Dedifferentiated amniotic fluid mesenchymal stem cell (primary cell): ENCODE data around the gene TSTD1.
A peak's percentile ranks its signal among the peaks of the same experiment; 100 is the strongest.
"Not testable (repeated sequence)": the region's sequence is repeated elsewhere in the genome, so short reads cannot be mapped to it uniquely, and the experiment has no call there.

Experiments used
- DNase-seq: peaks from one replicate; pipeline ENCODE4 v3.0.0-alpha.2; 2016; ENCODE audit errors: extremely low spot score

Gene TSTD1

DNA sequence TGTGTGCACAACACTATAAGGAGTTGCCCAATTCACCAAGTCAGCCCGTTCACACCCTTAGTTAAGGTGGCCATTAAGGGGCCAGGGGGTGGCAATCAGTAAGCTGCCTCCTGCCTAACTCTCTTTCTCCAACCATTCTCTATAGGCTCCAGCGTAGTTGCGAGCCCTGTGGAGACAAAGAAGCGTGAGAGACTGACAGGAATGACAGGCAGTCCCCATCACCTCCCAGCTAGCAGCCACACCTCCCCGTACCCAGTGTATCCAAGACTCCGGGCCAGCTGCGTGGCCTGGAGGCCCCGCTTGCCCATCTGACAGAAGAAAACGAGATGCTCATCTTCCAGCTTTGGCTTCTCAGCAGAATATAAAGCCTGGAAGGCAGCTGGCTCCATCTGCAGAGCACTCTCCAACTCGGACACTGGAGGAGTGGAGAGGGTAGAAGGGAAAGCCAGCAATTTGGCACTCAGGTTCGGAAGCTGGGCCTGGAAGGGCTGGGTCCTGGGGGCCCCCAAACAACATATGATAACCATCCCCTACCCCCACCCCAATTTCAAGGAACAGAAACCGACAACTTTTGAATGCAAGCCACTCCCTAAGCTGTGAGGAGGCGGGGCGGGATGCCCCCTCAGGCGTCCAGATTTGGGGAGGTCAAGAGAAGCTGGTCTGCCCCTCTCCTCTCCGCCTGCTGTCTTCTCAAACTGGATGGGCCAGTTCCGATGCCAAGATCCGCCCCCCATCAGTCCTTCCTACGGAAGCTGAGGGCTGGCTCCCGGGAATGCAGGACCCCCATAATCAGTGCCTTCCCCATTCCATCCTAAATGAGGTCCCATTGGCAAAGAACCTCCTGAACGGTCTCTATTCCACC is 872 bp downstream of the TSTD1 start:
- DNase-seq: no peak

DNA sequence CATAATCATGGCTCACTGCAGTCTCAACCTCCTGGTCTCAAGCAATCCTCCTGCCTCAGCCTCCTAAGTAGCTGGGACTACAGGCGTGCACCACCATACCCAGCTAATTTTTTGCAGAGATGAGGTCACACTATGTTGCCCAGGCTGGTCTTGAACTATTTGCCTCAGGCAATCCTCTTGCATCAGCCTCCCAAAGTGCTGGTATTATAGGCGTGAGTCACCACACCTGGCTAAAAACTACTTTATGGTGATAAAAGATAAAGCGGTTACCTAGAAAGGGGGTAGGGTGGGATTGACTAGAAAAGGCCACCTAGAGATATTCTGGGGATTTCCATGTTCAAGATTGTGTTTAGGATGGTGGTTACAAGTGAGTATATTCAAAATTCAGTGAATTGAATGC is 5.0 kb downstream of the TSTD1 start:
- DNase-seq: no peak

DNA sequence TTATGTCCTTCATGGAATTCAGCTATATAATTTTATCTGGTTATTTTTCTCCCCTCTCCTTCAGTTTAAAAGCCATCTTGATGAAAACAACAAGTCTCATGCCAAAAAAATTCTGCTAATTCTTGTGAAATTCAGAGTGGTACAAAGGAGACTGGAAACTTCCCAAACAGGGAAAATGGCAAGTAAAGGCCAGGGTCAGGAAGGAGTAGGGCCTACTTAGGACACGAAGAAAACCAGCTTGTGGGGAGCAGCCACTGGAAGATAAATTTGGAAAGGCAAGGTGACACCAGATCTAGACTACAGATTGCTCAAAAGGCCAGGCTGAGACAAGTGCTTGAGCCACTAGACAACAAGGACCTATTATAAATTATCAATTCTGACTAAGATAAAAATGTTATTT is 6.4 kb downstream of the TSTD1 start:
- DNase-seq: no peak

DNA sequence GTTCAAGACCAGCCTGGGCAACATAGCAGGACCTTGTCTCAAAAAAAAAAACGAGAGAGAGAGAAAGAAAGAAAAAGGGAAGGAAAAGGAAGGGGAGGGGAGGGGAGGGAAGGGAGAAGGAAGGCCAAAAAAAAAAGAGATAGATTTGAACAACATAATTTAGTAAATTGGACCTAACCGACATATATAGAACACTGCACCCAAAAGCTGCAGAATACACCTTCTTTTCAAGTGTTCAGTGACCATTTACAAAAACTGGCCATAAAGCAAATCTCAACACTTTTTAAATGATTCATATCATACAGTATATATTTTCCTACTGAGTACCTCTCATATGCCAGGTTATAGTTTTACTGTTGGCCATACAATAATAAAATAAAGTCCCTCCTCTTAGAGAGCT is 6.9 kb downstream of the TSTD1 start:
- DNase-seq: no peak

DNA sequence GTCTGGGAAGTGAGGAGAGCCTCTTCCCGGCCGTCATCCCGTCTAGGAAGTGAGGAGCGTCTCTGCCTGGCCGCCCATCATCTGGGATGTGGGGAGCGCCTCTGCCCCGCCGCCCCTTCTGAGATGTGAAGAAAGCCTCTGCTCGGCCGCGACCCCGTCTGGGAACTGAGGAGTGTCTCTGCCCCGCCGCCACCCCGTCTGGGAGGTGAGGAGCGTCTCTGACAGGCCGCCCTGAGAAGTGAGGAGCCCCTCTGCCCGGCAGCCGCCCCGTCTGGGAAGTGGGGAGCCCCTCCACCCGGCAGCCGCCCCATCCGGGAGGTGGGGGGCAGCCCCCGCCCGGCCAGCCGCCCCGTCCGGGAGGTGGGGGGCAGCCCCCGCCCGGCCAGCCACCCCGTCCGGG is 9.3 kb downstream of the TSTD1 start:
- not testable (repeated sequence) for DNase-seq

DNA sequence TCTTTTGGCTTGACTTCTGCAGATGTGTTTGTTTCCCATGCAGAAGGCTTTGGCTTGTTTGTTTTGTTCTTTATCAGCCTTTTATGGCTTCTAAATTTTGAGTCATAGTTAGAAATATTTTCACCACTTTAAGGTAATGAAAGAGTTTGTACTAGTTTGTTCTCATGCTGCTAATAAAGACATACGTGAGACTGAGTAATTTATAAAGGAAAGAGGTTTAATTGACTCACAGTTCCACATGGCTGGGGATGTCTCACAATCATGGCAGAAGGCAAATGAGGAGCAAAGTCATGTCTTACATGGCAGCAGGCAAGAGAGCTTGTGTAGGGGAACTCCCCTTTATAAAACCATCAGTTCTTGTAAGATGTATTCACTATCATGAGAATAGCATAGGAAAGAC is 11.8 kb downstream of the TSTD1 start:
- not testable (repeated sequence) for DNase-seq

DNA sequence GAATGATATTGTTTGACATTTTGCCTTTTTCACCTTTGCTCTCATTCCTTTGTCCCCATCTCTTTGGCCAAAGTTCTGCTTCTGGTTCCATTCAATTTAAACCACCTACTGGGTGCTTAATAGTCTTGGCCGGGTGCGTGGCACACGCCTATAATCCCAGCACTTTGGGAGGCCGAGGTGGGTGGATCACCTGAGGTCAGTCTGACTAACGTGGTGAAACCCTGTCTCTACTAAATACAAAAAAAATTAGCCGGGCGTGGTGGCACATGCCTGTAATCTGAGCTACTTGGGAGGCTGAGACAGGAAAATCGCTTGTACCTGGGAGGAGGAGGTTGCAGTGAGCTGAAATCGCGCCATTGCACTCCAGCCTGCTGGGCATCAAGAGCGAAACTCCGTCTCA is 16.3 kb downstream of the TSTD1 start:
- not testable (repeated sequence) for DNase-seq

DNA sequence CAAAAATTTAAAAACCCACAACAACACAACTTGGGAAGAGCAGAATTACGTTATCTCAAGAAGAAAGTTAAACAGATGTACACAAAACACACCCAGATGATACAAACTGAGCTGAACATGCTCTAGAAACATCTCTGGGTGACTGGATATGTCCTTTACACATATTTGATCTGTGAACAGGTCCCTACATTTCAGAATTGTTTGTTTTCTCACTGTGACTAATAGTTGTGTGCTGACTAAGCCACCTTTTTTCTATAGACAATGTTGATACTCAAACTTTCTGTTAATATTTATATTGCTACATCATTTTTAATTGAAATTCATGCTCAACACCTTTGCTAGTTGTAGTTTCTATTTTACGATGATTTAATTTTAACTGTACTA is 16.8 kb downstream of the TSTD1 start:
- no peak for DNase-seq

DNA sequence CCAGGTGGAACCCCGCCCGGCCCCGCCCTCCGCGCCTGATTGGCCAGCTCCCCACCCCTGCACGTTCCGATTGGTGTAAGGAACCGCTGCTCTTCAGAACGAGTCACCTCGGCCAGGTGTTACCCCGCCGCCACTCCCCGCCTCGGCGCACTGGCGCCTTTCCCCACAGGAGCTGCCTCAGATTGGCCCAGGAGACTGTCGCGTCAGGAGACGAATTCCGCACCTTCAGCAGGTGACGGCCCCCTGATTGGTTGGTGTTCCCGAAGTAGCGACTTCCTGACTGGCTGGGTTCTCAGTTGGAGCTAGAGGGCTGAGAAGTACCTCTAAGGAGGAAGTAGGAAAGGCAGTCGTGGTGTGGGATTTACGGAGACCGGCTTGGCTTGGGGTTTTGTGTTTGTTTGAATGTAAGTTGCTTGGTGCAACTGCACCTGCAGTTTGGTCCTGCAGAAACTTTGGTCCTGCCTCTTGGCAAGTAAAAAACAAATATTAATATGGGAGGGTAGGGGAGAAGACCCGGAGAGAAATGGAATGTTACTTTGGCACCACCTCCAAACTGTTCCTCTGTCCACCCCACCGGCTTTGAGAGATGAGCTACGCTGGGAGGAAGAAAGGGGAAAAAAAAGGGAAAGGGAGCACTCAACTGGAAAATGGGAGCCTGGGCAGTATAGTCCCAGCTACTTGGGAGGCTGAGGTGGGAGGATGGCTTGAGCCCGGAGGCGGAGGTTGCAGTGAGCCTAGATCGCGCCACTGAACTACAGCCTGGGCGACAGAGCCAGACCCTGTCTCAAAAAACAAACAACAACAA is 17.4 kb downstream of the TSTD1 start:
- DNase-seq: no peak

DNA sequence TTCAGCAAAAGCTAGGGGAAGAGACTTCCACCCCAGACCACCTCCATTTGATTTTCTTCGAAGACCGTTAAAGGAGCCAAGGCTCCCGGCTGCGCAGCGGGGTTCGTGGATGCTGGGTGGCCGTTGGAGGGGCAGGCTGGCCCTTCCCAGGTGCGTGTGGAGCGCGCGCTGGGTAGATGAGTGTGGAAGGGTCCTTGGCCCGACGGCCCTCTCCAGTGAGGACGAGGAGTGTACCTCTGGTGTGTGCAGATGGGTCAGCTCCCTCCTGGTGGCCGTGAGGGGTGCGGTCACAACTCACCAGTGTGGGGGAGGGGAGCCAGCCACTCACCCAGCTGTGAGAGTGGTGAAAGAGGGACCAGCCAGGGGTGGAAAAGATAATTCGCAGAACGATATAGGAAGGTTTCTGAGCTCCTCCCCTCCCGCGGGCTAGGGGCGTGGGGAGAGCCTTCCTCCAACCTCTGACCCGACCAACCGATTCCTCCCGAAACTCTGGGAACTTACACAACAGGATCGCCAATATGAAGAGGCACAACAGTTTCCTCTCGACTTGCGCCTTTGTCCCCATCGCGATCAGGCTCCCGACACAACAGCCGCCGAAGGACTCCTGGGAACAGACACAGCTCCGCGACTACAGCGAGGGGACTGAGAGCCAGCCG is 18.1 kb downstream of the TSTD1 start, which contains the start of gene F11R:
Gene F11R (minus strand): TSS at position 644 of the 656 bp plus-strand sequence. CDS start 79 bp downstream, at position 565.
- DNase-seq: no peak

DNA sequence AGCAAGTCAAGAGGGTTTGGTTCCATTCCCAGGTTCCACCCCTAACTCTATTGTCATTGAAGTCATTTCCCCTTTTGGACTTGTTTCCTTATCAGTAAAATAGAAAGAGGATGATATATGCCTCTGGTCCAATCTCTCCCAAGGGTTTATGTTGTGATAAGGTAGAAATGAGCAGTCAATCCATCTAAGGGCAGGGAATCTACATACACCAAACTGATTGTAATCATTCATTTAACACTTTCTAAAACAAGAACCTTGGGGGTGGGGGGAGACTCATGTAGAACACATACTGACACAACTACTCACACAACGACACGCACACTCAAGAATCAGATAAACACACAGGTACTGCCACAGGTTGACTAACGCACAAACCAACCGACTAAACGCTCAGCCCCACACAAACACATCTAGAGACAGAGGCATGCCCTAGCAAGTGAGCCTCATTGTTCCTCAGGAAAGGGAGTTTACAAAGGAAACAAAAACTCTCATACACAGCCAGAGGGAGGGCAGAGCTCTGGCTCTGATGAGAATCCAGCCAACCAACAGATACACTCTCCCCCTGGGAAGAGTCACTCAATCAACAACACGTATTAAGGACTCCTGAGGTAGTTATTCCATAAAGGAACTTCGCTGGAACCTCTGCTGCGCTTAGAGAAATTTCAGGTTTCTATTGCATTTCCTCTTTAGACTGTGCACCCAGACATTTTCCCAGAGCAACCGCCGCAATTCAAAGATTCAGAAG is 18.8 kb downstream of the TSTD1 start:
- no peak for DNase-seq

DNA sequence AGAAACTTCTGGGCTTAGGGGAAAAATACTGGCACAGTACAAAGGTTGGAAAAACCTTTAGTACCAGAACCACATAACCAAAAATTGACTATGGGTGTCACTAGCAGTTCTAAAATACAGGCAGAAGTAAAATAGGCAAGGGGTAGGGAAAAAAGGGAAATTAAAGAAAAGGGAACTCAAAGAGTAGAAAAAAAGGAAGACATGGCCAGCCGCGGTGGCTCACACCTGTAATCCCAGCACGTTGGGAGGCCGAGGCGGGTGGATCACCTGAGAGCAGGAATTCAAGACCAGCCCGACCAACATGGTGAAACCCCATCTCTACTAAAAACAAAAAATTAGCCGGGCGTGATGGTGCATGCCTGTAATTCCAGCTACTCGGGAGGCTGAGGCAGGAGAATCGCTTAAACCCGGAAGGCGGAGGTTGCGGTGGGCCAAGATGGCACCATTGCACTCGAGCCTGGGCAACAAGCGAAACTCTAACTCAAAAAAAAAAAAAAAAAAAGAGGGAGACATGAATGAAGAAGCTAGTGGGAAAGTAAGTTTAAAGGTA is 19.6 kb downstream of the TSTD1 start:
- DNase-seq: not testable (repeated sequence)

DNA sequence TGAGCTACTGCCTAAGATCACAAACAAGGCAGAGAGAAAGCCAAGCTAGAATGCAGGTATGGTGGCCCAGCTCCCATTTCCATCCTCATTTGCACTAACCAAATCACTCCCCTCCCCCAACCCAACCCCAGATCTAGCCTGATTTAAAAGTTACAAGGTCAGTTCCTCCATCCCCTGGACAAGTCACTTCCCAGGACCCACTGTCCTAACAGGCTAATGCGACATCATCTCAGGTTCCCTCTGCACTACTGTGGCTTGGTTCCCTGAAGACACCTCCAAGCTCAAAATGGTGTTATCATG is 20.2 kb downstream of the TSTD1 start:
- no peak for DNase-seq

DNA sequence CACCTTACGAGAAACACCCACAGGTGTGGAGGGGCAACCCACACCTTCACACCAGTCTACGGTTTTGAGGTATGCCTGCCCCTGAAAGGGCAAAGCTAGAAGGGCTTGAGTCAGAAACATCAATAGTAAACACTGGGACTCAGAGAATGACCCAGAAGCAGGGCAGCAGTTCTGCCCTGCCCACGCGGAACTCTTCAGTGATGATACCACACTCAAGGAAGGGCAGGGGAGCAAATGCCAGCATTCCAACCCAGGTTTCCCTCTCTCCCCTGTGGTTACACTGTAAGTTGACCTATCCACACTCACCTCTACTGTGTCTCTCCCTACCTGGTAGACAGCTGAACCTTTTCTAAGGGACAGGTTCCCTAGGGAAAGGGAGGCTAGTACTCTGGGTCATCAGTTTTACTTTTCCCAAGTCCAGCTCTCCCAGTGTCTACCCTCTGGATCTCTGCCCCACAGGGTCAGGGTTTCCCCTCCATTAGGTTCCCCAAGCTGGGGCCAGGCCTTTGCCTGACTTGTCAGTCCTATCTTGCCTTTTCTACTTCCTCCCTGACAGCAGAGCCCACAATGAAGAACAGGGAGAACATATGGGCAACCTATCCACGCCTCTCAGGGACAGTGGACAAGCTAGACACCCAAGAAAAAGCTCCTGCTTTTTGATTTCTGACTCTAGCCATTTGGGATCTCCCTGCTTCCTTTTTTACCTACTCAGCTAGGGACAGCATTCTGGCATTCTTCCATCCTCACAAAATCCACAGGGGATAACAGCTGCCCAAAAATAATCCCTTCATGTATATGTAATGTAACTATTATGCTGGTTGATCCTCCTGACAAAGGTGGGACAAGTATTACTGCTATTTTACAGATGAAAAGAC is 20.8 kb downstream of the TSTD1 start:
- no peak for DNase-seq

DNA sequence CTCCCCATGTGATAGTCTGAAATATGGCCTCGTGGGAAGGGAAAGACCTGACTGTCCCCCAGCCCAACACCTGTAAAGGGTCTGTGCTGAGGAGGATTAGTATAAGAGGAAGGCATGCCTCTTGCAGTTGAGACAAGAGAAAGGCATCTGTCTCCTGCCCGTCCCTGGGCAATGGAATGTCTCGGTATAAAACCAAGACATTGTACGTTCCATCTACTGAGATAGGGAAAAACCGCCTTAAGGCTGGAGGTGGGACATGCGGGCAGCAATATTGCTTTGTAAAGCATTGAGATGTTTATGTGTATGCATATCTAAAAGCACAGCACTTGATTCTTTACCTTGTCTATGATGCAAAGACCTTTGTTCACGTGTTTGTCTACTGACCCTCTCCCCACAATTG is 21.6 kb downstream of the TSTD1 start:
- DNase-seq: not testable (repeated sequence)

DNA sequence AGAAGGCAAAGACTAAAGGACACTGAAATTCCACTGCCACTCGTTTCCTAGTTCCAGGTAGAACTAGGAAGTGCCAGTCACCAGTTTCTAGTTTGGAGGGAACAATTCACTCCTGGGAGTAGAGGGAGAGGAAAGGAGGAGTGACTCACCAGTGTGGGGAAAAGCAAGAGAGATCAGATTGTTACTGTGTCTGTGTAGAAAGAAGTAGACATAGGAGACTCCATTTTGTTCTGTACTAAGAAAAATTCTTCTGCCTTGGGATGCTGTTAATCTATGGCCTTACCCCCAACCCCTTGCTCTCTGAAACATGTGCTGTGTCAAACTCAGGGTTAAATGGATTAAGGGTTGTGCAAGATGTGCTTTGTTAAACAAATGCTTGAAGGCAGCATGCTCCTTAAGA is 22.1 kb downstream of the TSTD1 start:
- DNase-seq: not testable (repeated sequence)

DNA sequence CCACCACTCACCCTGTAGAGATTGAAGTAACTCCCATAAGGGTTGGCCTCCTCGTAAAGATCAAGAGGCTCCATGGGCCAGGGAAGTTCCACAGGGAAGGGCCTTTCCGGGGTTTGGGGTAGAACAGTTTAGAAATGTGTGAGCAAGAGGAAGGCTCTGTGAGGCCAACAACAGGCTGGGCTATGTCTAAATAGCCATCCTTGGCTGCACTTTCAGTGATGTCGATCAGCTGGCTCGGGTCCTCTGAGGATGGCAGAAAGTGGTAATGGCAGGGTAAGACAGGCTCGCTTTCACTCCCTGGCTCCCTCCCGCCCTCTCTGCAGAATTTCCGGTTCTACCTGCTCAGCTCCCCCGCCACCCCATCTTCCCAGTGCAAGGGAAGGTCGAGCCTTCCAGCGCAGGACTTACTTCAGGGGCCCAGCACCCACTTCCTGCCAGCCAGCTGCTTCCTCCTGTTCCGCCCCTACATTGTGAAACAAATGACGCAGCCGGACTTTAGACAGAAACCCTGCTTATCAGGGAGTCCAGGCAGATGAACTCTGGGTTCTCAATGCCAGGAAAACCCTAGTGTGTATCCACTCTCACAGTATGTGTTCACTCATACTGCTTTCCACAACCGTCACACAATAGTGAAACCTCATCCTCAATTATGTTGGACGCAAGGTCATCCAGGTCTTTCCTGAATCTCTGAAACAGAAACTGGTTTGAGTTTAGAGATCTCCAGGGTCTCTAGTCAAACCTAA is 25.1 kb downstream of the TSTD1 start:
- DNase-seq: peak; percentile 16

DNA sequence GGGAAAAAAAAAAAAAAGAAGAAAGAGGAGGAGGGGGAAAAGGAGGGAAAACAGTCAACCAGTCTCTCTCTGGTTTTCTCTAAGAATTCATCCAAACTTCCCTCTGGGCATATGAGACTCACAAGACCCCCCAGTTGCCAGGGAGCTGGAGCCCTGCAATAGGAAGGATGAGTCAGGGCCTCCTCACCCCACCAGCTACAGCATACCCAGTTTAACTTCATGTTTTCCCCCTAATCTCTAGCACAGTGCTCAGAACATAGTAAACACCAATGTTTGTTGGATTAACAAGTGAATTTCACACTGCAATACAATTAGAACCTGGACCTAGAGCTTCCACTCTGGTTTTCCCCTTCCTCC is 25.7 kb downstream of the TSTD1 start:
- no peak for DNase-seq

DNA sequence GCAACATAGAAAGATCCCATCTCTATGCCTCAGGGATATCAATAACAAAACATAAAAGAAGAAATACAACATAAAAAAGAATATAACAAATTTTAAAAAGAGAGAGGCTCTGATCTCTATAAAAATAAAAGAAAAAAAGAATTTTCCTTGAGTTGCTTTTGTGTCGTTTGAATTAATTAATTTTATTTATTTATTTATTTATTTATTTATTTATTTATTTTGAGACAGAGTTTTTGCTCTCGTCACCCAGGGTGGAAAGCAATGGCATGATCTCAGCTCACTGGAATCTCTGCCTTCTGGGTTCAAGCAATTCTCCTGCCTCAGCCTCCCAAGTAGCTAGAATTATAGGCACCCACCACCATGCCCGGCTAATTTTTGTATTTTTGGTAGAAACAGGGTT is 26.3 kb downstream of the TSTD1 start:
- no peak for DNase-seq

DNA sequence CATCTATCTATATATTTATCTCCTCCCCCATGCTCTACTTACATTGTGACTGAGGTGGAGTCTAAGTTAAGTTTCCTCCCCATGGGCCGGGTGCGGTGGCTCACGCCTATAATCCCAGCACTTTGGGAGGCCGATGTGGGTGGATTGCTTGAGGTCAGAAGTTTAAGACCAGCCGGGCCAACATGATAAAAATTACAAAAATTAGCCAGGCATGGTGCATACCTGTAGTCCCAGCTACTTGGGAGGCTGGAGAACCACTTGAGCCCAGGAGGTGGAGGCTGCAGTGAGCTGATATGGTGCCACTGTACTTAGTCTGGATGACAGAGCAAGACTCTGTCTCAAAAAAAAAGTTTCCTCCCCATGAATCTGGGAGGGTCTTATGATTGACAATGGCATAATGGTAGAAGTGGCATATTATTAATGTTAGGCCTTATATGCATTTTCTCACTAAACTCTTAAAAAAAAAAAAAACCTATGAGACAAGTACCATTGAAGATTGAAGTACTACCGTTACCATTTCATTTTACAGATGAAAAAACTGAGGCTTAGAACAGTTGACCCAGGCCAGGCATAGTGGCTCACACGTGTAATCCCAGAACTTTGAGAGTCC is 29.1 kb downstream of the TSTD1 start:
- DNase-seq: no peak
